Erythroblast (primary cell): Measurements from ENCODE around the gene AQP9.

ENCODE experiments used
- GATA1 ChIP-seq: IDR thresholded peaks from 2 replicates; pipeline ENCODE4 v1.6.1; 2011; ENCODE audit warnings: low read depth, mild to moderate bottlenecking, control low read depth, low read length, moderate library complexity
- POLR2A ChIP-seq: IDR thresholded peaks from 2 replicates; pipeline ENCODE4 v1.6.1; 2011; ENCODE audit warnings: mild to moderate bottlenecking, low read length

- TF ChIP-seq POLR2A = no peak
- TF ChIP-seq GATA1 = no peak
Observed at GRCh38 chr15:58175955-58176354, 37.8 kb downstream of the AQP9 start.
